AG09319 (cell line): ENCODE results near the gene PGBD4.
"Not testable (repeated sequence)": the region's sequence is repeated elsewhere in the genome, so short reads cannot be mapped to it uniquely, and the experiment has no call there.

ENCODE experiments used
- DNase-seq: peaks from one replicate; pipeline ENCODE4 v3.0.0-alpha.2; 2010; ENCODE audit warnings: low read depth; ENCODE audit errors: extremely low read depth
- TF ChIP-seq, protein P1 (sequence below): IDR thresholded peaks from 2 replicates; pipeline ENCODE4 v1.5.1; 2011; ENCODE audit warnings: low read depth, mild to moderate bottlenecking, inconsistent platforms, low read length, moderate library complexity

Gene PGBD4

DNA sequence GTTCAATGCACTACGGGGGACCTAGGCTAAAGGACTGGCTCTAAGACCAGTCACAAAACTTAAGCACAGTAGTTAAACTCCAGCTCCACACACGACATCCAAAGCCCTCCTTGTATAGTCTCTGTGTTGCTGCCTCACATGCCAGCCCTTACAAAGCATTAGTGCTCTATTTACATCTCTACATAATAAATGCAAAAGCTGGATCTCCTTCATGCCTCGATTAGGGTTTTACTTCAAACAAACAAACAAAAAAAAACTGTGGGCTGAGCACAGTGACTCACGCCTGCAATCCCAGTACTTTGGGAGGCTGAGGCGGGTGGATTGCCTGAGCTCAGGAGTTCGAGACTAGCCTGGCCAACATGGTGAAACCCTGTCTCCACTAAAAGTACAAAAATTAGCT lies 9.6 kb downstream of the PGBD4 start:
- DNase-seq = no peak
- TF ChIP-seq, protein P1, sequence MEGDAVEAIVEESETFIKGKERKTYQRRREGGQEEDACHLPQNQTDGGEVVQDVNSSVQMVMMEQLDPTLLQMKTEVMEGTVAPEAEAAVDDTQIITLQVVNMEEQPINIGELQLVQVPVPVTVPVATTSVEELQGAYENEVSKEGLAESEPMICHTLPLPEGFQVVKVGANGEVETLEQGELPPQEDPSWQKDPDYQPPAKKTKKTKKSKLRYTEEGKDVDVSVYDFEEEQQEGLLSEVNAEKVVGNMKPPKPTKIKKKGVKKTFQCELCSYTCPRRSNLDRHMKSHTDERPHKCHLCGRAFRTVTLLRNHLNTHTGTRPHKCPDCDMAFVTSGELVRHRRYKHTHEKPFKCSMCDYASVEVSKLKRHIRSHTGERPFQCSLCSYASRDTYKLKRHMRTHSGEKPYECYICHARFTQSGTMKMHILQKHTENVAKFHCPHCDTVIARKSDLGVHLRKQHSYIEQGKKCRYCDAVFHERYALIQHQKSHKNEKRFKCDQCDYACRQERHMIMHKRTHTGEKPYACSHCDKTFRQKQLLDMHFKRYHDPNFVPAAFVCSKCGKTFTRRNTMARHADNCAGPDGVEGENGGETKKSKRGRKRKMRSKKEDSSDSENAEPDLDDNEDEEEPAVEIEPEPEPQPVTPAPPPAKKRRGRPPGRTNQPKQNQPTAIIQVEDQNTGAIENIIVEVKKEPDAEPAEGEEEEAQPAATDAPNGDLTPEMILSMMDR = no peak

DNA sequence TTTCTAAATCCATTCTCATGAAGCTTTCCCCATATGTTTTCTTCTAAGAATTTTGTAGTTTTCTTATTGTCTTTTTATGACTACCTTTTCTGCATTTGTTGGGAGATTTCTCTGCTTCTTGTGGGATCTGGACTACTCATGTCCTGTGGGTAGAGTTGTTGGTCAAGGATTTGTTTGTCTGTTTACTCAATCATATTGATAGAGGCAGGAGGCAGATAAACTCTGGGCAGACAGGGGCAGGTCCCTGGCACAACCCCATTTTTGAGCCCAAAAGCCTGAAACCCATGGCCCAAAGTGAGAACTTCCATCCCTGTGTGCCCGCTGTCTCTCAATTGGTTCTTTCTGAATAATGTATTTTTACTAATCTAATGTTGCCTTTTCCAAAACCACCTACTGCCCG lies 12.3 kb downstream of the PGBD4 start:
- DNase-seq = no peak

DNA sequence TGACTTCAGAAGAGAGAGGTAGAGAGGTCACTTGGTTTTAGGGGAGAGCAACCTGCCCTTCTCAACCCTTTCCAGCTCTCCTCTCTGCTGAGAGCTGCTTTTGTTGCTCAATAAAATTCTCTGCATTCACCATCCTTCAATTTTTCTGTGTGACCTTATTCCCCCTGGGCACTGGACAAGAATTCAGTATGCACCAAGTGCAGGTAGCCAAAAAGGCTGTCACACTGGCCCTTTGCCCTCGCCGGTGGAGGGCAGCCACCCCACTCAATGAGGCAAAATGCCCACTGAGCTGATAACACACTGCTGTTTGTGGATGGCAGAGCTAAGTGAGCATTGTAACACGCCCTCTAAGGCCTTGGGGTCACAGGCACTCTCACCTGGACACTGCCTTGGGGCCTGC lies 12.9 kb downstream of the PGBD4 start:
- DNase-seq = no peak
- TF ChIP-seq, protein P1 = no peak

More for the DNA sequence above, 12.3 kb downstream of the PGBD4 start:
- TF ChIP-seq, protein P1 = no peak

DNA sequence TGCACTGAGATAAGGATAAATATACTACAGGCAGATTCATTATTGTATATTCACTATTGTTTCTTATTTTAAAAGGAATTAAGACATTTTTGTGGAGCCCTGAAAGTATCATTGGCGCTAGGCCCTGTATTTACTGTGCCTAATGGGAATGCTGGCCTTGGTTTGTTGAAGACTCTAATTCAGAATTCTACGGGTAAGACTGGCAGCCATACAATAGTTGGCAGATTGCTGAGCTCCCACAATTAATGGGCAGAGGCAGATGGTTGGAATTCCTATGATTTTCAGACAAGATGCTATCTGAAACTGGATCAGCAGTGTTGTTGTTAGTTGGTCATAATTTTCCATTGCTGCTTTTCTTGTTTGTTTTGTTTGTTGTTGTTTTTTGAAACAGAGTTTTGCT lies 14.7 kb downstream of the PGBD4 start:
- TF ChIP-seq, protein P1 = no peak
- no peak for DNase-seq

DNA sequence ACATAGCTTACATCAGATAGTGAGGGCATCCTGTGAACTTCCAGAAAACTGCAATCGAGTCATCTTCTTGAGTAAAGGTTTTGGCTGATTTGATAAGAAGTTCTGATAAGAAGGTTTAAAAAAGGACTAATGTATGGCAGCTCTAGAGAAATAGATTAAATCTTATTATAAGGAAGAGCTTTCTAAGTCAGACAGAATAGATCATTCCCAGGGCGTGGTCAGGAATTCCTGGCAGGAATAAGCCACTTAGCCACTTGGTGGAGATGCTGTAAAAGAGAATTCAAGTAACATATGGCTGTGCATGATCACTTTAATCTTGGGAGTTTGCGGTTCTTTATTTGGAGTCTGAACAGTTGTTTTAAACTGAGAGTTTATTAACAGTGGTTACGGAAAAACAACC lies 17.4 kb downstream of the PGBD4 start:
- DNase-seq = no peak
- TF ChIP-seq, protein P1 = no peak

DNA sequence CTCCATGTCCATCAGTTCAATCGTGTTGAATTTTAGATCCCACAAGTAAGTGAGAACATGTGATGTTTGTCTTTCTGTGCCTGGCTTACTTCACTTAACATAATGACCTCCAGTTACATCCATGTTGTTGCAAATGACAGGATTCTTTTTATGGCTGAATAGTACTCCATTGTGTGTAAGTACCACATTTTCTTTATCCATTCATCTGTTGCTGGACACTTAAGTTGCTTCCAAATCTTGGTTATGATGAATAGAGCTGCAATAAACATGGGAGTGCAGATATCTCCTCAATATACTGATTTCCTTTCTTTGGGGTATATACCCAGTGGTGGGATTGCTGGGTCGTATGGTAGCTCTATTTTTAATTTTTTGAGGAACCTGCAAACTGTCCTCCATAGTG lies 18.5 kb downstream of the PGBD4 start:
- not testable (repeated sequence) for DNase-seq

DNA sequence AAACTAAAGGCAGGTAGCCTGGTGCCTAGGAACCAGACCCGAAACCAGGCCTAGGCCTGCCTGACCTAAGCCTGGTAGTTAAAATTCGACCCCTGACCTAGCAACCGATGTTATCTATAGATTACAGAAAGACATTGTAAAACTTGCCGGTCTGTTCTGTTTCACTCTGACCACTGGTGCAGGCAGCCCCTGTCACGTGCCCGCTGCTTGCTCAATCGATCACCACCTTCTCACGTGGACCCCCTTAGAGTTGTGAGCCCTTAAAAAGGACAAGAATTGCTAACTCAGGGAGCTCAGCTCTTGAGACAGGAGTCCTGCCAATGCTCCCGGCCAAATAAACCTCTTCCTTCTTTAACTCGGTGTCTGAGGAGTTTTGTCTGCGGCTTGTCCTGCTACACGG lies 19.9 kb downstream of the PGBD4 start:
- not testable (repeated sequence) for DNase-seq

DNA sequence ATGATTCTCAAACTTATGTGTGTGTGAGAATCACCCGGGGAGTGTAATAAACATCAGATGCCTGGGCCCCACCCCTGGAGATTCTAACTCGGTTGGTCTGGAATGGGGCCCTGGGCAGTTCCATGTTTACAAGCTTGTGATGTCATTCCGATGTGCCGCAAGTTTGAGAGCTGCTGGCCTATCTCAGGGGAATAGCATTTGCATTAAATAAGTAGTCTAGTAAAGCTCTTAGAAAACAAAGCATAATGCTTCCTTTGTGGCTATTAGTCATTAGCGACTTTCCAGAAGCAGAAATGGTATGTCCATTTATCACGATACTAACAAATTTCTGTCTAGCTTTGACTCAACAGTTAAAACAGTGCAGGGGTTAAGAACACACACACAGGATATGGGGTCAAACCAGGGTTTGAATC lies 20.9 kb downstream of the PGBD4 start:
- no peak for DNase-seq
- TF ChIP-seq, protein P1 = no peak

DNA sequence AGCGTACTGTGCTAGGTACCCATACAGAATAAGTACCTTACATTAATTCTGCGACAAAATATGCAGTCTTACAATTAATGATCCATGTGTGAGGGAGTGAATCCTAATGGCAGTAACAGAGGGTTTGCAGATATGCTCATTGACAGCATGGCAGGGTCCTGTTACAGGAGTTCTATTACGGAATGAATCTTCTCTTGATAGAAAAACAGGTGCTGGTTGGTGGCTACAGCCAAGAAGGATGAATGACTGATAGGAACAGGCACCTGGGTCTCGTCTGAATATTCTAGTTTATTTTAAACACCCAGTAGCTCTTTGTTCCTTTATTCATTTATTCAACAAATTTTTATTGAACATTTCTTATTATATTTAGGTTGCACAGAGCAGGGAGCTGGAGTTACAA lies 22.8 kb downstream of the PGBD4 start:
- no peak for DNase-seq
- TF ChIP-seq, protein P1 = no peak
